ENCODE results near the gene ZNF827. TPM values are rescaled to one million over a fixed set of nuclear protein-coding genes. Genes with fewer than 3 reads are reported as not detected.

The ZNF827 gene
- total RNA-seq, 1 donor from 2014 or later, result 19.7 TPM

DNA sequence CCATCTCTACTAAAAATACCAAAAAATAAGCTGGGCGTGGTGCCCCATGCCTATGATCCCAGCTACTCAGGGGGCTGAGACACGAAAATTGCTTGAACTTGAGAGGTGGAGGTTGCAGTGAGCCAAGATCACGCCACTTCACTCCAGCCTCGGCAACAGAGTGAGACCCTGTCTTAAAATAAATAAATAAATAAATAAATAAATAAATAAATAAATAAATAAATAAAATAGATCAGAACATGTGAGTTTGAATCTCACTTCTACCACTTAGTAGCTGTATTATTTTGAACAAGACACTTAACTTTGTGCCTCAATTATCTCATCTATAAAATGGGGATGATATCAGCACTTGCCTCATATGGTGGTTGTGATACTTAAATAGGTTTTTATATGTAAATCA is 168.5 kb downstream of the ZNF827 start:
- intact Hi-C loops (cut with micrococcal nuclease), result no loop called here

DNA sequence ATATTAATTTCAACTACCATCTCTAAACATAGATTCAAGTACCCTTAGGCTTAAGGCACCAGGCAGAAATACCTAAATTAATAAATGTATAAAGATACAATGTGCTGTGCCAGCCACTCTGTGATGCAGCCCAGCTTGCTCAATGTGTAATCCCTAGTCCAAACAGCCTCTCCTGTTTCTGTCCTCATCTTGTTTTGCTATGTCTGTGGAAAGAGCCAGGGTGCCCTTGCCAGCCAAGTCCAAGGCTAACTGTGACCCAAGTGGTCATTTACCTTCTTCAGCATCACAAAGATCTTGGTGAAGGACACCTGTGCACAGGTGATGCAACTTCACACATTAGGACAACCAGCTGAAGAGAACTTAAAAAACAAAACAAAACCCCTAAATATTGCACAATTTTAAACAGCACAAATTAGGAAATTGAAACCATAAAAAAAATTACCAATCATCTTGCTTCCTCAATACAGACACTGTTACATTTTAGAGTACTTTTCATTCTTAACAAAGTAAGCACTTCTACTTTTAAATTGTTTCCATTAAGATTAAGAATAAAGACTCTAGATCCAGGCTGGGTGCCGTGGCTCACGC is 169.1 kb downstream of the ZNF827 start:
- intact Hi-C loops (cut with micrococcal nuclease), result no loop called here

DNA sequence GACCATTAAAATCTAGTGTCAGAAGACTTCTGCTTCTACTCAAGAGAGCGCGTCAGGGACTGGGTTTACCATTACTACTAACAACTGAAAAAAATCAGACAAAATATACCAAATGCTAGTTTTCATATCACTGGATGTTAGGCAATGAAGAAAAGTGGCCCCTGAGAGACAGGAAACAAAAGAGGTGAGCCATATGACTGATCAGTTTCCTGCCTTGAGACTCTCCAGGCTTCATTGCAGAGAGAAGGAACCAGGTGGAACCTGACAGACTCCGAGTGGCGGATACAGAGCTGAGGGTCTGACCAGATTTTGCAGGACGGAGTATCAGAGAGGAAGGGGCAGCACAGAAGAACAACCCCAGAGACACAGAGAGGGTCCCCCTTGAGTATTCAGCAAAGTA is 172.3 kb downstream of the ZNF827 start:
- intact Hi-C loops (cut with micrococcal nuclease), result no loop called here

DNA sequence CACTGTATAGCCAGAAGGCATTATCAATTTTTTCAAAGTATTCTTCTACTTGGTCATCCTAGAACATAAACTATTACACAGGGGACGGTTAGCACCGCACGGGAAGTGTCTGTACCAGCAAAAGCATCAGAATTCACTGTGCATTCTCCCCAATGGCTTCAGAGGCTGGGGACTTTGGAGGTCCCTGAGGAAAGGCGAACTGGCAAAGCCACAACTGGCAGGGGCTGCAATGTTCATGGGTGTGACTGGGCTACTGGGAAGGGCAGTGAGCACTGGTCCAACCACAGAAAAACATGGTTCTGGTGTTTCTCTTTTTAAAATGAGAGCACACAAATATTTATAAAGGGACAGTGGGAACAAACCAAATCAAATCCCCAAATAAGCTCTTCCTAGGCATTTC is 175.2 kb downstream of the ZNF827 start:
- intact Hi-C loops (cut with micrococcal nuclease), result no loop called here

DNA sequence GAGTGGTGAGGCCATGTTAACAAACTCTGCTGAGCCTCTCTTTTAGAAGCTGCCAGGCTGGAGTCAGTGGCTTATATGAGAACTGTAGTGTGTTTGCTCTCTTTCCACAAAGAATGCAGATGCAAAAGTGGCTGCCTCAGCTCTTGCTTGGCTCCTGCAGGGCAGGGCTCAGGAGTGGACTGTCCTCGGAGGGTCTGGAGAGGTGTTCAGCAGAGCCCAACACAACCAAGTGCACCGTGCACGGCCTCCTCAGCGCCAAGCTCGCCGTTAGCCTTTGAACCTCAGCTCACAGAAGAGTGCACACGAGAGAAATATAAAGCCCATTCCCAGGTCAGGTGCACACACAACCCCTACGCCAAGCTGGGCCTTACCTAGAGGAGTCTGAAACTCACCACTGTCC is 175.9 kb downstream of the ZNF827 start:
- intact Hi-C loops (cut with micrococcal nuclease), result no loop called here

DNA sequence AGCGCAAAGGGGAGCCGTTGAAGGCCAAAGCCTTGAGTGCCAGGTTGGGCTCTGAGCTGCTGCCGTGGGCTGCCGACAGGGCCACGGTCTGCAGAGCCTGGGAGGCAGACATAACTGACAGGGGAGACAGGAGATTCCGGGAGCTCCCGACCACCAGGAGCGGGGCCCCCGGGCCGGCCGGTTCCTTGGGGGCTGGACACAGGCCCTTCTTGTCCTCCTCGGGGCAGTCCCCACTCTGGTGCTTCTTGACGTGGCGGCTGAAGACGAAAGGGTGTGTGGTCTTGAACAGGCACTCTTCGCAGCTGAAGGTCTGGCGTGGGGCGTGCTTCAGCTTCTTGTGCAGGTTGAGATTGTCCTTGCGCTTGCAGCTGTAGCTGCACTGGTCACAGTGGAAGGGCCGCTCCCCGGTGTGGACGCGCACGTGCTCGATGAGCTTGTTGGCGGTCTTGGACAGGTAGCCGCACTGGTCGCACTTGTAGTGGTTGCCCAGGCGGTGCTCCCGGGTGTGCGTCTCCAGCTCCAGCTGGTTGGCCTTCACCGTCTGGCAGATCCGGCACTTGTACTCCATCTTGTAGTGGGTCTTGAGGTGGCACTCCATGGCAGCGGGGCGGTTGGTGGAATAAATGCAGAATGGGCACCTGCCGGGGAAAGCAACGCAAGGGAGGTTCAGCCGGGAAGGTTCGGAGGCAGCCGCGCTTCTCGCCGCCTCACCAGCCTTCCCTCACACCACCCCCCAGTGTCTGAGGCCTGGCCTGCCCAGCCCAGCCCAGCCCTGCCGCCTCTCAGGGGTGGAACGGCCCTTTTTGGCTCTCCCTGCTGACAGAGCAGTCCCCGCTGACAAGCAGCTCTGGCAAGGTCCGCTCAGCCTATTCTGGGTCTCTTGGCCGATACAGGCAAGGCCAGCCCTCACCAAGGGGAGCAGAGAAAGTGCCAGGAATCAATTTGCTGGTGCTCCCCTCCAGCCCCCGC is 177.4 kb downstream of the ZNF827 start:
- intact Hi-C loops (cut with micrococcal nuclease), result no loop called here

DNA sequence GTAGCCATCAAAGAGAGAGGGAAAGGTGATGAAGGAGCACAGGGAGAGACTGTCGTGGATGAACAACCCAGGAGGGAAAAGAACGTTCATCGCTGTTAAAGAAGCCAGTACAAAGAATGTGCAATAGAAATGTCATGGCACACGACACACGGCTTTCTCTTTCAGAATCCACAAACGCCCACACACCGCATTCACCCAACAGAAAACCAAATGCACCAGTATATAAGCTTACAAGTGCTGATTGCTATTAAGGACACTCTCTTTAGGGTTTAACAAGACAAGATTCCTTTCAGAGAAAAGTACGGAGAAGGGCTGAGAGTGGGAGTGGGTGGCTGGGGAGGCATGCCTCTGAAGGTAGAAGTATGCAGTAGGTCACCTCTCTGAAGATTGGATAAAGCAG is 178.4 kb downstream of the ZNF827 start:
- intact Hi-C loops (cut with micrococcal nuclease), result no loop called here

DNA sequence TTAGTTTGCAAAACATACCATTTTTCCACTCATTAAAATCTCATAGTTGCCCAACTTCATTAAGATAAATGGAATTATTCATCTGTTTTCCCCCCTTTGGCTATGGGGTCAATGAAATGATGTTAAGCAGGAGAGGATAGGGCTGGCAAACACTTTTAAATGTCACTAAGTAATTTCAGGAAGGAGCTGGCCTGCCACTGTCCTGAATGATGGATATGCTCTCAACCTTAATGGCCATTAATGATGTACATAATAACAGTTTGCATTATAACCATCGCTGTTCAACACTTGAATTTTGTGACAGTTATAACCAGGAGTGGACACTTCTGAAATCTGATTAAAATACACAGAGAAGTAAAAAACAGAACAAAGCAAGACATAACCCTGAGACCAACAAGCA is 181.4 kb downstream of the ZNF827 start:
- intact Hi-C loops (cut with micrococcal nuclease), result no loop called here

DNA sequence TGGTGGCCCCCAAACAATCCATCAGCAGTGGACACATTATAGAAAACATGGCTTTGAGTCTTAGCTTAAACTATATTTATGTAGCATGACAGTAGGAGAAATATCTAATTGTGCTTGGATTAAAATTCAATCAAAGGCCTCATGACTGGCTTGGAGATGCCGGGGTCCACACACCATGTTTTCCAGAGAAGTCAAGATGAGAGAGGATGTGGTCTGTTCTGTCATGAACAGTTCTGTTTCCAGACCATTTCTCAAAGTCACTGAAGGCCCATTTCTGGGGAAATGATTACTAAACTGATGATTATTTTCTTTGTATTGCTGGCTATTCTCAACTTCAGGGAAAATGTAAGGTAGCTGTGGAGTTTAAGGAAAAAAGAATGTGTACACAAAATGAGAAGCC is 182.4 kb downstream of the ZNF827 start:
- intact Hi-C loops (cut with micrococcal nuclease), result no loop called here

DNA sequence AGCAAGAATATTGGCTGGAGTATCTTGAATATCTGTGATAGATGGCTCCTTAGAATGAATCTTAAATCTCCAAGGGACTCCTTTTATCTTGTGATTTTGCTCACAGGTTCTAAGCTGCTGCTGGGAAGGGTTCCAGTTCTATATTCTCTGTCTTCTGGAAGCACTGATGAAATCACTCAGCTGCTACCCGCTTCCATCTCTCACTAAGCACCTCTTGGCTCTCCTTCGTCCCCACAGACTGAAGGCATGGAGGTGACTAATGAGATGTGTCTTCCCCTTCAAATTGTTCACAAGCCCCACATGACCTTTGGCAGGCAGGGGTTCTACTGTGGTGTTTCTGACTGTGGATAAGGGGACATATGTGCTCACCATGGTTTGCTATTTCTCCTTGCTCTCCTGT is 182.8 kb downstream of the ZNF827 start:
- intact Hi-C loops (cut with micrococcal nuclease), result no loop called here

DNA sequence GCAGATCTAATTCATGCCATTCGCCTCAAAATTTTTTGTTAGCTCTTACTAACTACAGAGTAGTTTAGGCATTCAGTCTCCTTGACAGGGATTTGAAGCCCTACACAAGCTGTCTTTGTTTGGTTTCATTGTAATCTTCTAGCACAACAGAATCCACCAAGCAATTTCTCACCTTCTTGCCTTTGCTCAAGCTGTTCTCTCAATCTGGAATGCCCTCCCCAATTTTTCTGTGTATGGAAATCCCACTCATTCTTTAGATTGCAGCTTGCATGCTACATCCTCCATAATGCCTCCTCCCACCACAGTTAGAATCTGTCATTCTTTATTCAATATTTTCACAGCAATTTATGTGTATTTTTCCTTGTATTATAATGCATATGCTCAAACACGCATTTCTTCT is 195.0 kb downstream of the ZNF827 start:
- intact Hi-C loops (cut with micrococcal nuclease), result no loop called here

DNA sequence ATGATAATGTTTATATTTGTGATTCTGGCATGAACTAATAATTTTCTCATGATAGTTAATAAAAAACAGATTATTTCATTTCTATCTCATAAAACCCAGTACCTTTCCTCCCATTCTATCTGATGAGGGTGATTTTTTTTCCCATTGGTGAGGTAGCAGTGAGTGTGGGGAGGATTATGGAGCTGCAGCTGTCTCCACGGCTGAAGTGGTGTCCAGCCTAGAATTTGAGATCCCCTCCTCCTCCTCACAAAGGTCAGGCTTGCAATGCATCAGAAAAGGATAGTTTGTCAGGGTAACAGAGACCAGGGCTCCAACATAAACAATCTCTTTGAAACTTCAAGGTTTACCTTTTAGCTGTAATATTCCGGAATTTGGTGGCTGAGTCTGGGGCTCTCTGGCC is 197.8 kb downstream of the ZNF827 start:
- intact Hi-C loops (cut with micrococcal nuclease), result no loop called here

DNA sequence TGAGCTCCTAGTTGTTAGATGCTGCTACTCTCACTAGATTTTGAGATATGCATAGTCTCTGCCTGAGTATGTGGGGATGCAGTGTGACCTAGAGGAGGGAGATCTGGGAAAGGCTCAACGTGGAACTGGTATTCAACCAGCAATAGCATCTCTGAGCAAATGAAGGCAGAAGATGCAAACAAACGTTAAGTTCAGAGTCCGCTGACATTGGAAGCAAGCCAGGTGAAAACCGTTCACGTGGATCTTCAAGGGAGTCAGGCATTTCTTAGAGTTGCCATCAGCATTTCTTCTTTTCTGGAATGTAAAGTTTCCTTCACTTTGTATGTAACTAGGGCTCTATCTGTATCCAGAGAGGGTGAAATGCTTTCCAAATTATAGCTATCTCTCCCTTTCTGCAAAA is 198.8 kb downstream of the ZNF827 start:
- intact Hi-C loops (cut with micrococcal nuclease), result loop anchor here (10.0 kb wide), 1 partner anchor 785 kb away; the partner anchor contains the start of gene SLC10A7

DNA sequence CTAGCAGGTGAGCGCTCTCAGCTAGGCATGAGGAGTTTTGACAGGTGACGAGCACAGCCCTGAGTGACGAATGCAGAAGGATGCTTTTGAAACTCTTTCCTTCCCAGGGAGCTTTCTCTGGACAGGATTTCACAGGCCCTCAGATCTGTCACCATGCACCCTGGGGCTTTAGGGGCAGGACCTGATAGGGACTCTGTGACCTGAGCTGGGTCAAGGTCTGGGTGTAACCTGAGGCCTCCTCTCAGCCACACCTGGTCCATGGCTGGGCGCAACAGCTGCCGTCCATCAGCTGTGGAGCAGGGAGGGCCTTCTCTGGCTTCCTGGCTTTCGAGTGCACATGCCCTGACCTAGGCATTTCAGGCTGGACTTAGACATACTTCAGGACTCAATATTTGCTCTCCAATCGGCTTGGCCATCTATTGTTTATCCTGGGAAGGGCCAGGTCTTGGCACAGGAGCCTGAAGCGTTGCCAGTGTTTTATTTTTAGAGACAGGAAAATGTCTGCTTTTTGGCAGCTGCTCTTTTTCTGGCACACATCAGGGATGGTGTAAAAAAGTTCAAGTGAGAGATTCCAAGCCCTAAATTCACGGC is 202.3 kb downstream of the ZNF827 start:
- intact Hi-C loops (cut with micrococcal nuclease), result loop anchor here (10.0 kb wide), 1 partner anchor 788 kb away; the partner anchor contains the start of gene SLC10A7

DNA sequence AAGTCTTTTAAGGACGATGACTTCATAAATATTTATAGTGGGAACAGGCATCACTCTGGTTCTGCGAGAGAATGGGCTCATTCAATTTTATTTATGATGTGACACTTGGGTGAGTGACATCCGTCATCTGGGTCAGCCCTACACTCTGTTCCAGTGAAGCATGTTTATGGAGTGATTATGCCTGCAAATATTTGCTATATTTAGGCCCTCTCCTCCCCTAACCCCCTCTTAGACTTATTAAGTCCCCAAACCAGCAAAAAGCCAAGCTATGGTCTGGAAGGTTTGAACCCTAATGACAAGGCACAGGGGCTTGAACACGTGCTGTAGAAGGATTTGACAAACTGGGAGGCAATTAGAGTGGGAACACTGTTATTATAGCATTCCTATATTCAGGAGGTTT is 202.8 kb downstream of the ZNF827 start:
- intact Hi-C loops (cut with micrococcal nuclease), result loop anchor here (10.0 kb wide), 1 partner anchor 789 kb away; the partner anchor contains the start of gene SLC10A7

DNA sequence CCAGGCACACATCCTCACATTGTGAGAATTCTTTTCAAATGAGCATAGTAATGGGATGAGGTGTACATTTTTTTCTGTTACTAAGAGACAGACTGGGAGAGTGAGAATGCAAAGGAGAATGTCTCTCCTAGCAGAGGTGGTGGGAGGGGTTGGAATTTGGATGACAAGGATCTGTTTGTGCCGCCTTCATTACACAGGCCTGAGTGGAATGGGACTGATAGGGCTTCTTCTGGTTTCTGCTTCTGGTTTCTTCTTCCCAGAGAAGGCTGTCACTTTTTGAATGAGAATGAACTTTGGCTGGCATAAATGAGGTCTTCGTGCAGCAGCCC is 203.3 kb downstream of the ZNF827 start:
- intact Hi-C loops (cut with micrococcal nuclease), result loop anchor here (10.0 kb wide), 1 partner anchor 789 kb away; the partner anchor contains the start of gene SLC10A7

DNA sequence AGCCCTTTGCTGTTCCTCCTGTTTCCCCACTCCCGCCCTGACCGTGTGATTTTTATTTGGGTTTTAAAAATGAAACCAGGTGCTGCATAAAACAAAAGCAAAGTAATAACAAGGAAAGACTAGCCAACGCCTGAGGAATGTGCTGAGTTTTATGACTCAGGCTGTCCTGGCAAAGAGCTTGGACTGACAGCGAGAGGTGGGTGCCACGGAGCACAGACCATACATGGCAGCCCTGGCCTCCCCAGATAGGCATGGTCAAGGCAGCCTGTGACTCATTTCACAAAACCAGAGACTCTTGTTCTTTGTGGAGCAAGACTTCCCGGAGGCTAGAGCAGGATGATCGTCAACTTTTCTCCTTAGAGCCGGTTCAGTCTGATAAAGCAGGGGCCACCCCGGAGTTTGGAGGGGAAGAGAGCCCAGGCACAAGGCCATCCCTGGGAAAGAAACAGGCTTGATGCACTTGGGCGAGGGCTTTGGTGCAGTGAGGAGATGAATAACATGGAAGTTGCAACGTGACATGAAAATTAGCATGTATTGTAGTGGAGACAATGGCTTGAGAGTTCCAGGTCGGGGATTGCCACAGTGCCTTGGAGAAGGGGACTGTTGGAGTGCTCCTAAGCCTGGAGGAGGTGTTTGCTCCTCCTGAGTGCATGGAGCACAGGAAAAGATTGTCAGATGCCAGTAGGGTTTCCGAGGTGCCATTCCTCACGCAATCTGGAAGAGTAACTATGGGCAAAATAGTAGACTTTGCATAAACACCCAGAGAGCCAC is 203.9 kb downstream of the ZNF827 start:
- intact Hi-C loops (cut with micrococcal nuclease), result loop anchor here (5.0 to 10.0 kb wide), 4 partner anchors 73 to 790 kb away; partner anchors contain the start of genes OTUD4 and SLC10A7

DNA sequence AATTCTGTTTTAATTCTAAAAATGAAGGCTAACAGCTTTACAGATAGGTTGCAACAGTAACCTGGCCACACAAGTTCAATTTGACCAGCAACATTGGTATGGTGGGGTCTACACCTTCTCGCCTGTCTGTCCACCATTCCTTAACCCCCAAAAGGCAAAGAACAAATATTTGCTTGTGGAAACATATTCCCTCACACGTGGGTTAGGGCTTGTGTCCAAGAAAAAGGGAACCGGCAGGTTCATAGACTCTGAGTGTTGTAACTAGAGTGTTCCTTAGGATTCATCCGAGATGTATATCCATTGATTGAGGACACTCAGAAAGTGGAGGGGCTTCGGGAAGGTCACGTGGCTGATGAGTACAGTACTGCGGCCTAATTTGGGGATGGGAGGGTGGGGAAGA is 204.6 kb downstream of the ZNF827 start:
- intact Hi-C loops (cut with micrococcal nuclease), result loop anchor here (5.0 to 10.0 kb wide), 4 partner anchors 73 to 791 kb away; partner anchors contain the start of genes OTUD4 and SLC10A7

DNA sequence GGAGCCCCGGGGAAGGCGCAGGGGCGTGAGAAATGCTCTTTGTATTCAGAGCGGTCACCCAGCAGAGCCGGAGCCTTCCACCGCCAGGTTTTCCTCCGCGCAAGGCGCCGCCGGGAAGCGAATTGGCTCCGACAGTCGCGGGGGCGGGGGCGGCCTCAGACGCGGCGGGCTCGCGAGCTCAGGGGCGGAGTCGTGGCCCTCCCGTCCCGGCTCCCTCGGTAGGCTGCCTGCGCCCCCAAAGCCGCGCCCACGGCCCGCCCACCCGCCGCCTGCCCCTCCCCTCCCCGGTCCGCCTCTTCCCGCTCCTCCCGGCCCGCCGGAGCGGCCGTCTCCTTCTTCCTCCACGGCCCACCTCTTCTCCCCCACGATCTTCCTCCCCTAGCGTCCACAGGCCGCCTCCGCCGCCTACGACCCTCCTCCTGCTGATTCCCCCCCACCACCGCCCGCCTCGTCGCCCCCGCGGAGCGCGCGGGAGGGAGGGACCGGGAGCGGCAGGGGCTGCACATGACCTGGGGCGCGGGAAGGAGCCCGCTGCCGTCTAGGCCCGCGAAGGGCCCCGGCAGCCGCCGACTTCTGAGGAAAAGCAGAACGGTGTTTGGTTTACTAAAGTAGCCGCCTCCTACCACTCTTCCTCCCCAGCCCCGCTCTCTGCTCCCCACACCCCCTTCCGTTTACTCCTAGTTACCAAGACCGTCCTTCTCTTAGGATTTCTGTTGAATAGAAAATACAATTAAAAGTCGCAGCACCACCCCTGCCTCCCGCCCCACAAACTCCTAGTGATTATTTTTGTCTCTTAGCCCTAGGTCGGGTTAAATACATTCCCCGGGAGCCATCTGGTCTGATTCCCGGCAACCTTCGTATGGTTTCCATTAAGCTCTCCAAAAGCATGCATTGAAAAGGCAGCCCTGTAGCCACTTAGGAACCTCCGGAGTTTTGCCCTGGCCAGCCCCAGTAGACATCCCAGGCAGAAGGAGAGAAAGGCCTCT is 205.4 kb downstream of the ZNF827 start:
- intact Hi-C loops (cut with micrococcal nuclease), result loop anchor here (1.0 to 10.0 kb wide), 7 partner anchors 74 to 792 kb away; partner anchors contain the start of genes LSM6, MMAA, OTUD4 and SLC10A7
